ENCODE results near the gene PAGR1. TPM values are rescaled to one million over a fixed set of nuclear protein-coding genes. Genes with fewer than 3 reads are reported as not detected.

Gene PAGR1
- total and polyA plus RNA-seq, 2 of the 13 experiments (the other 11 are each of a cell fraction or from before 2014, with no cell fraction given): 9.8 to 66.4 TPM

- H3K79me2 ChIP-seq (ENCODE audit: insufficient read depth, low read length): no peaks in the 10 kb centered on the region
- 78% methylated on average over 5 of the region's 5 CpGs for WGBS (ENCODE audit: low lambda C conversion rate)
These were observed 33.6 kb downstream of the PAGR1 start for GRCh38 chr16:29849505-29849904.

DNA sequence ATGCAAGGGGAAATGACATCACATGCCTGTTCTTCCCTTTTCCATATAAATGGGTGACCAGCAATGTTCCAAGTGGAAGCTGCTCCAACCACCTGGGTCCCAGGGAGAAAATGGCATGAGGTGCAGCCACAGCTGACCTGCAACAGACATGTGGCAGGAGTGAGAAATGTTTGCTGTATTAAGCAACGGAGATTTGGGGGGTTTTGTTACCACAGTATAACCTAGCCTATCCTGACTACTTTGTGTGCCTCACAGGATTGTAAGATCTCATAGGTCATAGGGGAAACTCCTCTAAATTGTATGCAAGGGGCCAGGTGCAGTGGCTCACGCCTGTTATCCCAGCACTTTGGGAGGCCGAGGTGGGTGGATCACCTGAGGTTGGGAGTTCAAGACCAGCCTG is 35.0 kb downstream of the PAGR1 start:
- no peaks in the 10 kb centered on the region for H3K4me1 ChIP-seq (ENCODE audit: insufficient read depth, low read length)
- POLR2A ChIA-PET: interaction anchor here (0.7 to 5.0 kb wide), 2 partner anchors 44 to 64 kb away, joined by 3 to 37 read pairs; partner anchors contain the start of gene MAZ
- no peak overlapping the region for H3K4me3 ChIP-seq (replicated peaks in 1 of 3; ENCODE audit: insufficient read depth in 1 of 3, low read depth in 2 of 3, low read length in 3 of 3)
- in situ Hi-C loops (cut with HindIII; ENCODE audit: extremely low pct_ligation_motif_present, low pct_unique_long_range_greater_than_20kb) (no loop called here), intact Hi-C loops (cut with micrococcal nuclease; ENCODE audit: unreplicated experiment) (no loop called here)
- WGBS (ENCODE audit: low lambda C conversion rate): 80% methylated on average over 3 of the region's 3 CpGs
- DNase-seq (ENCODE audit: low spot score) (no peak), FAIRE-seq (no peak), ATAC-seq (no peak)
- no peak overlapping the region for H2AFZ ChIP-seq (ENCODE audit: low read length)
- peaks cover 3% of the 10 kb centered on the region in 2 experiments; a peak in 1 of 5 replicates for H3K36me3 ChIP-seq (replicated peaks in 1 of 2; ENCODE audit: control insufficient read depth in 1 of 2, insufficient read depth in 2 of 2, low read length in 2 of 2)
- CTCF ChIA-PET (ENCODE audit: low intra/inter-chr PET ratio, low total read pairs): no interaction called here
- no peaks in the 10 kb centered on the region for H3K79me2 ChIP-seq (ENCODE audit: insufficient read depth, low read length)
- no peak overlapping the region for H3K4me2 ChIP-seq (ENCODE audit: low read depth, low read length)
- no peaks in the 10 kb centered on the region for H4K20me1 ChIP-seq (ENCODE audit: insufficient read depth, low read length)
- no peaks in the 10 kb centered on the region for H3K27me3 ChIP-seq (ENCODE audit: control insufficient read depth in 1 of 2, insufficient read depth in 2 of 2, low read length in 2 of 2)
- H3K9me3 ChIP-seq (ENCODE audit: low read length): no peaks in the 10 kb centered on the region
- H3K27ac ChIP-seq (ENCODE audit: extremely low read length, insufficient read depth, low read length): no peak overlapping the region
- no peak overlapping the region for H3K9ac ChIP-seq (ENCODE audit: insufficient read depth, low read depth, low read length)
- BruUV-seq (replicated peaks): no TSS peak
- no peak for TF ChIP-seq PBX2 (CRISPR knock-in tag; IDR thresholded peaks at IDR 0.05)
- TF ChIP-seq DMAP1 (CRISPR knock-in tag; IDR thresholded peaks at IDR 0.05): no peak
- TF ChIP-seq DR1 (CRISPR knock-in tag; IDR thresholded peaks at IDR 0.05): no peak
- no peak for TF ChIP-seq FOSL2 (CRISPR knock-in tag; IDR thresholded peaks at IDR 0.05)
- TF ChIP-seq CENPBD1 (CRISPR knock-in tag; IDR thresholded peaks at IDR 0.05; ENCODE audit: borderline replicate concordance, low read depth): no peak
- TF ChIP-seq PITX1 (CRISPR knock-in tag; IDR thresholded peaks at IDR 0.05): no peak
- TF ChIP-seq ZNF792 (CRISPR knock-in tag; IDR thresholded peaks at IDR 0.05): no peak
- TF ChIP-seq, protein P1, sequence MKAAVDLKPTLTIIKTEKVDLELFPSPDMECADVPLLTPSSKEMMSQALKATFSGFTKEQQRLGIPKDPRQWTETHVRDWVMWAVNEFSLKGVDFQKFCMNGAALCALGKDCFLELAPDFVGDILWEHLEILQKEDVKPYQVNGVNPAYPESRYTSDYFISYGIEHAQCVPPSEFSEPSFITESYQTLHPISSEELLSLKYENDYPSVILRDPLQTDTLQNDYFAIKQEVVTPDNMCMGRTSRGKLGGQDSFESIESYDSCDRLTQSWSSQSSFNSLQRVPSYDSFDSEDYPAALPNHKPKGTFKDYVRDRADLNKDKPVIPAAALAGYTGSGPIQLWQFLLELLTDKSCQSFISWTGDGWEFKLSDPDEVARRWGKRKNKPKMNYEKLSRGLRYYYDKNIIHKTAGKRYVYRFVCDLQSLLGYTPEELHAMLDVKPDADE (CRISPR knock-in tag; IDR thresholded peaks at IDR 0.05): no peak

More at GRCh38 chr16:29849505-29849904, 33.6 kb downstream of the PAGR1 start:
- ATAC-seq: peak; percentile 4; the same call in 1 of the 3 replicates
- Histone ChIP-seq H3K36me3 (replicated peaks in 1 of 2; ENCODE audit: control insufficient read depth in 1 of 2, insufficient read depth in 2 of 2, low read length in 2 of 2) (peaks cover 3% of the 10 kb centered on the region in 2 experiments; a peak in 1 of 5 replicates), H3K9me3 (ENCODE audit: low read length) (no peaks in the 10 kb centered on the region), H3K9ac (ENCODE audit: insufficient read depth, low read depth, low read length) (no peak overlapping the region), H4K20me1 (ENCODE audit: insufficient read depth, low read length) (no peaks in the 10 kb centered on the region), H3K4me2 (ENCODE audit: low read depth, low read length) (no peak overlapping the region), H3K4me3 (replicated peaks in 1 of 3; ENCODE audit: insufficient read depth in 1 of 3, low read depth in 2 of 3, low read length in 3 of 3) (no peak overlapping the region), H3K27me3 (ENCODE audit: control insufficient read depth in 1 of 2, insufficient read depth in 2 of 2, low read length in 2 of 2) (no peaks in the 10 kb centered on the region), H3K27ac (ENCODE audit: extremely low read length, insufficient read depth, low read length) (no peak overlapping the region), H2AFZ (ENCODE audit: low read length) (no peak overlapping the region), H3K4me1 (ENCODE audit: insufficient read depth, low read length) (no peaks in the 10 kb centered on the region)
- BruUV-seq (replicated peaks): no TSS peak
- in situ Hi-C loops (cut with HindIII; ENCODE audit: extremely low pct_ligation_motif_present, low pct_unique_long_range_greater_than_20kb): no loop called here
- no peak for DNase-seq (ENCODE audit: low spot score)
- POLR2A ChIA-PET: interaction anchor here (0.6 to 5.0 kb wide), 10 partner anchors 15 to 149 kb away, joined by 3 to 37 read pairs (median 10); partner anchors contain the start of genes CDIPT, MAZ, MVP and PAGR1
- TF ChIP-seq IRF2 (CRISPR knock-in tag; IDR thresholded peaks at IDR 0.05) (no peak), ZNF513 (CRISPR knock-in tag; conservative IDR thresholded peaks at IDR 0.05) (no peak), CBX5 (CRISPR knock-in tag; IDR thresholded peaks at IDR 0.05; ENCODE audit: borderline replicate concordance) (no peak), ZNF670 (CRISPR knock-in tag; IDR thresholded peaks at IDR 0.05; ENCODE audit: borderline replicate concordance) (no peak), SNAI1 (CRISPR knock-in tag; IDR thresholded peaks at IDR 0.05; ENCODE audit: borderline replicate concordance) (no peak), ZNF263 (CRISPR knock-in tag; IDR thresholded peaks at IDR 0.05) (0 out of 2 replicates have a peak, but pooled peaks have one; percentile 49)
- FAIRE-seq: no peak
- CTCF ChIA-PET (ENCODE audit: low intra/inter-chr PET ratio, low total read pairs): no interaction called here
- intact Hi-C loops (cut with micrococcal nuclease; ENCODE audit: unreplicated experiment): loop anchor here (2.0 kb wide), 1 partner anchor 149 kb away; no protein-coding TSS in a partner anchor

Data from HepG2 (cell line).